Esophagus squamous epithelium (tissue), 5 donors: Measurements from ENCODE around the gene TMPRSS3. TPM values are rescaled to one million over a fixed set of nuclear protein-coding genes. Genes with fewer than 3 reads are reported as not detected.

Source experiments
- DNase-seq: peaks from one replicate; lab custom pipeline; 2025; lab: John Stamatoyannopoulos, UW
- H3K27ac ChIP-seq, 4 donors: fragments of 200-600 bp; sonication (generic); one replicate each; pipeline ENCODE4 v1.5.1; 2016 to 2019; ENCODE audit warnings: mild to moderate bottlenecking in 1 of 4
- H3K27me3 ChIP-seq, 4 donors: fragments of 200-600 bp; sonication (generic); 1 replicate in 3 of 4; 2 replicates in 1 of 4; pipeline versions ENCODE4 v1.5.1 to v1.6.0; 2017 to 2021; ENCODE audit warnings: antibody characterized with exemption in 1 of 4
- H3K36me3 ChIP-seq, 3 donors: fragments of 200-600 bp; sonication (generic); one replicate each; pipeline ENCODE4 v1.5.1; 2016 to 2019
- H3K4me1 ChIP-seq, 3 donors: fragments of 200-600 bp; sonication (generic); one replicate each; pipeline ENCODE4 v1.5.1; 2017 to 2019
- H3K4me3 ChIP-seq, 4 donors: fragments of 200-600 bp; sonication (generic); 1 replicate in 3 of 4; 2 replicates in 1 of 4; pipeline ENCODE4 v1.5.1; 2016 to 2019; ENCODE audit warnings: mild to moderate bottlenecking in 2 of 4, moderate library complexity in 1 of 4
- H3K9me3 ChIP-seq, 3 donors: fragments of 200-600 bp; sonication (generic); one replicate each; pipeline ENCODE4 v1.5.1; 2016 to 2019
- CTCF ChIP-seq, 6 experiments: fragments of 450-650 bp in 4 of 6; fragments of 200-600 bp in 2 of 6; sonication (generic) in 2 of 6; IDR thresholded peaks; one replicate each; pipeline ENCODE4 v1.5.1; 2016 to 2019; ENCODE audit warnings: antibody characterized with exemption in 6 of 6, mild to moderate bottlenecking in 4 of 6, moderate library complexity in 4 of 6
- POLR2A ChIP-seq, 4 donors: fragments of 450-650 bp; IDR thresholded peaks; one replicate each; pipeline ENCODE4 v1.6.1; 2017; ENCODE audit warnings: antibody characterized with exemption in 4 of 4, mild to moderate bottlenecking in 4 of 4, moderate library complexity in 3 of 4
- WGBS, 2 donors: methylation state at CpG; one replicate each; pipeline ENCODE4 v1.1.5; 2018; 5-methylcytosine and 5-hydroxymethylcytosine counted together
- intact Hi-C: fragments of 100-400 bp; cut with DNase I; formaldehyde crosslinking; loops from one replicate; pipeline ENCODE4 v1.15.0; 2022
- total RNA-seq, 4 donors: library from RNA; depleted of rRNA; stranded (reverse); fragments of >200 nt; gene quantifications; one replicate each; pipeline ENCODE4 v1.1.0, GENCODE V29; 2016
- donor health status: DM: yes; HTN: yes; CAD: no.

Gene TMPRSS3
- total RNA-seq, 4 donors from 2014 or later: 0.09 TPM; not detected in 3

GRCh38 chr21:42443181-42443785 lies 47.4 kb upstream of the TMPRSS3 start:
- no peaks in the 10 kb centered on the region for H3K9me3 ChIP-seq
- intact Hi-C loops: loop anchor here (10.0 kb wide), 1 partner anchor 288 kb away; no protein-coding TSS in a partner anchor

GRCh38 chr21:42441963-42442362 lies 46.1 kb upstream of the TMPRSS3 start:
- DNase-seq: no peak
- Histone ChIP-seq H3K9me3 (no peaks in the 10 kb centered on the region), H3K27me3 (peaks cover 0 to 40% (median 0%) of the 10 kb centered on the region in 4 donors), H3K4me3 (no peak overlapping the region), H3K4me1 (no peaks in the 10 kb centered on the region), H3K36me3 (no peaks in the 10 kb centered on the region), H3K27ac (no peak overlapping the region)
- TF ChIP-seq POLR2A (IDR thresholded peaks at IDR 0.05) (no peak), CTCF (IDR thresholded peaks at IDR 0.05) (no peak)
- 63 to 96% methylated on average over 2 to 4 of the region's 6 CpGs for WGBS, 2 donors
- intact Hi-C loops: loop anchor here (10.0 kb wide), 1 partner anchor 287 kb away; no protein-coding TSS in a partner anchor

More at GRCh38 chr21:42443181-42443785, 47.4 kb upstream of the TMPRSS3 start:
- Histone ChIP-seq H3K4me1 (no peaks in the 10 kb centered on the region), H3K4me3 (no peak overlapping the region), H3K27ac (no peak overlapping the region), H3K27me3 (peaks cover 0 to 26% (median 0%) of the 10 kb centered on the region in 4 donors), H3K36me3 (no peaks in the 10 kb centered on the region)
- no peak for TF ChIP-seq CTCF (IDR thresholded peaks at IDR 0.05)
- no peak for TF ChIP-seq POLR2A (IDR thresholded peaks at IDR 0.05)
- WGBS, 2 donors: 67 to 83% methylated on average over 7 to 13 of the region's 15 CpGs
- DNase-seq: no peak

DNA sequence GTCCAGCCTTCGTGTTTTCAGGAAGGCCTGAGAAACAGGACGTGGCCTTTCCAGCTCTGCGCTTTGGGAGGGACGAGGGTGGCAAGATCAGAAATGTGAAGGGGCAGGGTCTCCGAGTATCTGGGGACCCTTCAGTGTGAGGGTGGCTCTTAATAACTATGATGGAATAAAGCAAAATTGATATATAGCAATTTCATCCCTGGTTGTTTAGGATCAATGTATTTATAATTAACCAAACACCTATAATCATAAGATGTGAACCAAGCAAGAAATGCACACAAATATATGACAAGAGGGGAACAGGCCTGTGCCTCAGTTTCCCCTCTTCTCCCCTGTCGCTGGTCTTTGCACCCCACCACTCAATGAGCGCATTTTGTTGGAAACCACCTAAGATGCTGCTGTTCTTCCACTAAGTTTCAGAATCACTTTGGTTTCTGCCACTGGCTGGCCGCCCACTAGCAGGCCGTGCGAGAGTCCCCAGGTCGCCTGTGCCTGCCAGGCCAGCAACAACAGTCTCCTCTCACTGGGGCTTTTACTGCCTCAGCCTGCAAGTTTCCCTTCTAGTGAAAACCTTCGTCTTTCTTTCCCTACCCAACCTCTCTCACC lies 44.4 kb upstream of the TMPRSS3 start:
- TF ChIP-seq CTCF (IDR thresholded peaks at IDR 0.05) (no peak), POLR2A (IDR thresholded peaks at IDR 0.05) (no peak)
- no peak overlapping the region for H3K4me3 ChIP-seq
- H3K27me3 ChIP-seq: peaks cover 0 to 39% (median 0%) of the 10 kb centered on the region in 4 donors
- no peaks in the 10 kb centered on the region for H3K4me1 ChIP-seq
- no peak overlapping the region for H3K27ac ChIP-seq
- H3K36me3 ChIP-seq: no peaks in the 10 kb centered on the region
- WGBS, 2 donors: 76 to 81% methylated on average over 9 to 12 of the region's 12 CpGs
- no peaks in the 10 kb centered on the region for H3K9me3 ChIP-seq
- intact Hi-C loops: loop anchor here (10.0 kb wide), 1 partner anchor 285 kb away; no protein-coding TSS in a partner anchor
- no peak for DNase-seq

DNA sequence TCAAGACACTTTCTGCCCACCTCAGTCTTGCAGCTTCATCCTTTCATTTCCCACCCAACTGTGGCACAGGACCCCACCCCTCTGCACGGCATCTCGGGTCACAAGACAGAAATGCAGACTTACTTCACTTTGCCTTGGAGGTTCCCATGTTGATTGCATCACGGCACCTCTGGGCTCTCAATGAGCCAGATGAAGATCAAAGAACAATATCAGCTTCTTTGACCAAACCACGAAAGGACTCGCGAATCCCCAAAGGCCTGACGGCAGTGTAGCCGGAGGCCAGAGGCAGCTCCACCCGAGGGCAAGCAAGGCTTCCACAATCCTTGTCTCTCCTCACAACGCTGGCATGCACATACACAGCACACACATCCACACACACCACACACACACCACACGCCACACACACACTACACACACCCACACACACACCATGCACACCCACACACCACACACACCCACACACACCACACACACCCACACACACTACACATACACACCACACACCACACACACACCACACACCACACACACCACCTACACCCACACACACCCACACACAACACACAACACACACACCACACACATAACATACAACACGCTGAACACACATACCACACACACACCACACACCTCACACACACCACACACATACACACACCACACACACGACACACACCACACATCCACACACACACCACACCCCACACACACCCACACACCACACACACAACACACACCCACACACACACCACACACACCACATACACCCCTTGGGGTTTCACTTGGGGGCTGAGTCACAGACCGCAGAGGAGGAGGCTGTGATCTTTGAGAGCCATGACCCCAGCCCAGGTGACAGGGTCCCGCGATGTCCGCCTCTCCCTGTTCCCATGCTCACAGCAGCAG lies 43.7 kb upstream of the TMPRSS3 start:
- no peak for DNase-seq
- intact Hi-C loops: loop anchor here (10.0 kb wide), 1 partner anchor 285 kb away; no protein-coding TSS in a partner anchor
- no peaks in the 10 kb centered on the region for H3K4me1 ChIP-seq
- no peak overlapping the region for H3K27ac ChIP-seq
- peaks cover 0 to 42% (median 0%) of the 10 kb centered on the region in 4 donors for H3K27me3 ChIP-seq
- no peaks in the 10 kb centered on the region for H3K36me3 ChIP-seq
- whole genome bisulfite sequencing, 2 donors: 64 to 68% methylated on average over 16 to 17 of the region's 17 CpGs
- no peaks in the 10 kb centered on the region for H3K9me3 ChIP-seq
- H3K4me3 ChIP-seq: no peak overlapping the region
- no peak for TF ChIP-seq POLR2A (IDR thresholded peaks at IDR 0.05)
- TF ChIP-seq CTCF (IDR thresholded peaks at IDR 0.05): no peak
